TTC549 (cell line): ENCODE data around the gene DPP10.
"Not testable (repeated sequence)": the region's sequence is repeated elsewhere in the genome, so short reads cannot be mapped to it uniquely, and the experiment has no call there.

ENCODE experiments used
- FAIRE-seq: peaks from 2 replicates; lab custom pipeline; 2012; peaks lifted over from hg19 to GRCh38; lab: Jason Lieb, UNC

DPP10 gene

GRCh38 chr2:114968748-114969400 lies 526.4 kb downstream of the DPP10 start:
- FAIRE-seq = no peak

- not testable (repeated sequence) for FAIRE-seq
Observed at GRCh38 chr2:115004321-115004720, 561.9 kb downstream of the DPP10 start.

- no peak for FAIRE-seq
Observed at GRCh38 chr2:115011721-115012120, 569.3 kb downstream of the DPP10 start.

GRCh38 chr2:115022013-115022412 lies 579.6 kb downstream of the DPP10 start:
- not testable (repeated sequence) for FAIRE-seq

- no peak for FAIRE-seq
Observed at GRCh38 chr2:115034801-115035200, 592.4 kb downstream of the DPP10 start.

GRCh38 chr2:115036818-115037217 lies 594.4 kb downstream of the DPP10 start:
- FAIRE-seq = no peak

- FAIRE-seq = no peak
Observed at GRCh38 chr2:115057473-115057872, 615.0 kb downstream of the DPP10 start.

- FAIRE-seq = no peak
Observed at GRCh38 chr2:115070002-115070401, 627.6 kb downstream of the DPP10 start.

- FAIRE-seq = no peak
Observed at GRCh38 chr2:115071534-115071933, 629.1 kb downstream of the DPP10 start.

- no peak for FAIRE-seq
Observed at GRCh38 chr2:115075800-115076199, 633.4 kb downstream of the DPP10 start.

- no peak for FAIRE-seq
Observed at GRCh38 chr2:115077626-115078025, 635.2 kb downstream of the DPP10 start.

GRCh38 chr2:115083225-115083624 lies 640.8 kb downstream of the DPP10 start:
- no peak for FAIRE-seq

- FAIRE-seq = no peak
Observed at GRCh38 chr2:115083711-115084110, 641.3 kb downstream of the DPP10 start.

- no peak for FAIRE-seq
Observed at GRCh38 chr2:115084446-115084845, 642.0 kb downstream of the DPP10 start.

- FAIRE-seq = not testable (repeated sequence)
Observed at GRCh38 chr2:115086051-115086620, 643.7 kb downstream of the DPP10 start.

GRCh38 chr2:115094441-115094840 lies 652.0 kb downstream of the DPP10 start:
- FAIRE-seq = no peak

GRCh38 chr2:115105966-115106365 lies 663.5 kb downstream of the DPP10 start:
- FAIRE-seq = no peak

- FAIRE-seq = no peak
Observed at GRCh38 chr2:115115135-115115534, 672.7 kb downstream of the DPP10 start.

GRCh38 chr2:115118306-115118705 lies 675.9 kb downstream of the DPP10 start:
- FAIRE-seq = no peak

GRCh38 chr2:115119086-115119485 lies 676.6 kb downstream of the DPP10 start:
- no peak for FAIRE-seq

- FAIRE-seq = no peak
Observed at GRCh38 chr2:115122701-115123100, 680.3 kb downstream of the DPP10 start.

GRCh38 chr2:115124817-115125216 lies 682.4 kb downstream of the DPP10 start:
- FAIRE-seq = no peak

GRCh38 chr2:115129536-115129935 lies 687.1 kb downstream of the DPP10 start:
- FAIRE-seq = no peak

- FAIRE-seq = no peak
Observed at GRCh38 chr2:115160531-115161080, 718.2 kb downstream of the DPP10 start.
